ENCODE data around the gene CIPC.

CIPC gene

GRCh38 chr14:77088219-77088618 is 9.8 kb upstream of the CIPC start:
- no peak for TF ChIP-seq CTCF (IDR thresholded peaks at IDR 0.05; ENCODE audit: low read depth, low read length, missing control alignments)
- in situ Hi-C loops (cut with HindIII; ENCODE audit: low sequenced_read_pairs): no loop called here
- no peak overlapping the region for H3K4me3 ChIP-seq (ENCODE audit: low read depth, low read length)
- DNase-seq (ENCODE audit: low read depth): no peak

DNA sequence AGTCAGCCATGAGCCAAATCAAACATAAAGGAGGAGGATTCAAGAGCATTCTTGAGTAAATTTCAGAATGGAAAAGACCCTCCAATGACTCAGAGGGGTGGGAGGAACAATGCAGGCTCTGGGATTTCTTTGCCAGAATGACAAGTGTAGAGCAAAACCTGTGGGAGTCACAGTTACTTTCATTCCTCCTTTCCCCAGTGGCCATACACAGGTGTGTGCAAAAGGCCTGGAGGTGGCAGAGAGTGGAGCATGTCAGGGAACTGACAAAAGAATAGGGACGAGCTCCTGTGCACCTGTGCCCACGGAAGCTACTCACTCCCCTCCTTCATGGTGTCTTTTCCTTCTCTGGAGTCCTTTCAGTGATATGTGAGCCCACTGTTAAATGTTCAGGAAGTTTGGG is 9.4 kb upstream of the CIPC start:
- no peak for DNase-seq (ENCODE audit: low read depth)
- TF ChIP-seq CTCF (IDR thresholded peaks at IDR 0.05; ENCODE audit: low read depth, low read length, missing control alignments): no peak
- in situ Hi-C loops (cut with HindIII; ENCODE audit: low sequenced_read_pairs): no loop called here
- H3K4me3 ChIP-seq (ENCODE audit: low read depth, low read length): no peak overlapping the region

DNA sequence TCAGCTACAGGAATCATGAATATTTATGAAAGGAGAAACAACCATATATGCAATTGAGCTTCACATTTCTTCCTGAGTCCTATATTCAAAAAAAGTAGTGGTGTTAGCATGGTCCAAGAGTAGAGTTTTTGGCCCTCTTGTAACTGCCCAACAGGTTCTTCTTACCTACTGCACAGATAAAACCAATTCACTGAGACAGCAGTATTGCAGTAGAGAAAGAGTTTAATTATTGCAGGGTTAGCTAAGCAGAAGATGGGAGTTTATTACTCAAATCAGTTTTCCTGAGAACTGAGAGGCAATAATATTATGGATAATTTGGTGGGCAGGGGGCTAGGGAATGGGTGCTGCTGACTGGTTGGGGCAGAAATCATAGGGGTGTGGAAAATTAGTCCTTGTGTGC is 6.5 kb upstream of the CIPC start:
- in situ Hi-C loops (cut with HindIII; ENCODE audit: low sequenced_read_pairs): no loop called here
- no peak for TF ChIP-seq CTCF (IDR thresholded peaks at IDR 0.05; ENCODE audit: low read depth, low read length, missing control alignments)
- DNase-seq (ENCODE audit: low read depth): no peak
- no peak overlapping the region for H3K4me3 ChIP-seq (ENCODE audit: low read depth, low read length)

GRCh38 chr14:77092676-77093075 is 5.4 kb upstream of the CIPC start:
- in situ Hi-C loops (cut with HindIII; ENCODE audit: low sequenced_read_pairs): no loop called here
- no peak for TF ChIP-seq CTCF (IDR thresholded peaks at IDR 0.05; ENCODE audit: low read depth, low read length, missing control alignments)
- DNase-seq (ENCODE audit: low read depth): no peak

DNA sequence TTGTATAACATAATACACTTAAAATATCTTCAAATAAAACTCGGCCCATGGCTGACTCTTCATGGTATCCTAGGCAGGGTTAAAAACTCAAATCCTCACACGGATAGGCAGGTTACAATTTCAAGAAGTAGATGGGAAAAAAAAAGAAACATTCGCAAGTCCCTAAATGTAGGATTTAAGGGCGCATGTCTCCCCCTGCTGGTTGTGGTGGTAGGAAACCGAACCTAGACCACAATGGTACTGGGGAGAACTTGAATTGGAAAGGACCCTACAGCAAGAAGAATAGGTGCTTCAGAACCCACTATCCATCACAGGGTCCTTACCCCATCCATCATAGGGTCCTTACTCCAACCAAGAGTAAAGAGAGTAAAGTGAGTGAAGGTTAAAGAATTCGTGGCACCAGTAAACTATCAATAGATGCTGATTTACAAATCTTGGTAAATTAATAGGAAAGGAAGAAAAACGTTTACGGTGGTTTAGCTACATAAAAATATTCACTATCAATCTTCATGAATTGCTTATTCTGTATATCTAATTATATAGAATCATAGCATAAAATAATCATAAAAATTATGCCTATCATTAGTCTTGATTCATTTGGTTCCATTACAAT is 3.3 kb upstream of the CIPC start:
- H3K4me3 ChIP-seq (ENCODE audit: low read depth, low read length): no peak overlapping the region
- DNase-seq (ENCODE audit: low read depth): peak; percentile 61
- TF ChIP-seq CTCF (IDR thresholded peaks at IDR 0.05; ENCODE audit: low read depth, low read length, missing control alignments): peak; percentile 88
- in situ Hi-C loops (cut with HindIII; ENCODE audit: low sequenced_read_pairs): no loop called here

More at GRCh38 chr14:77092676-77093075, 5.4 kb upstream of the CIPC start:
- no peak overlapping the region for H3K4me3 ChIP-seq (ENCODE audit: low read depth, low read length)

DNA sequence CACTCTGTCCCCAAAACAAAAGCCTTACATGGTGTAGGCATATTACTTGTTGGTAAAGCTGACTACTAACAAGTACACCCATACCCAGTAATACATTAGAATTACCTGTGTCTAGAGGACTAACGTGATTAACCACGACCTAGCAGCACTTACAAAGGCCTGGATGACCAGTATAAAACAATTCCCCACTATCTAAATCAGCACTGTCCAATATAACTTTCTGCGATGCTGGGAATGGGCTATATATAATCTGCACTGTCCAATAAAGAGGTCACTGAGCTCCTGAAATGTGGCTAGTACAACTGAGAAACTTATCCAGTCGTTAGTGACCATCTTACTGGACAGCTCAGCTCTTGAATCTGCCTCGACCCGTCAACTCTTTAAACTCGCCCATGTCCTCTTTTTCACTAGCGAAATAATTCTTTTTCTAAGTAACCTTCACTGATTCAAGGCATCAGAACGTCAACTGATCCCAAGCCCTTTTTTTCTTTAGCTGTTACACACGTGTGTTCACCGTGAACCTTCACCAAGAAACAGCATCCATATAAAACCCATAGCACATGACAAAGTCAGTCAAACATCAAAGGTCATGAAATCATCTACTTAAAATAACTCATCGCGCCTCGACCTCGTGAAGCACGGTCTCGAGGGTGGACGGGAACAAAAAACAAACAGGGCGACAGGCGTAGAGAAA is 905 bp upstream of the CIPC start:
- H3K4me3 ChIP-seq (ENCODE audit: low read depth, low read length): peak overlapping the region; percentile 78
- DNase-seq (ENCODE audit: low read depth): no peak
- TF ChIP-seq CTCF (IDR thresholded peaks at IDR 0.05; ENCODE audit: low read depth, low read length, missing control alignments): no peak
- in situ Hi-C loops (cut with HindIII; ENCODE audit: low sequenced_read_pairs): no loop called here
